Astrocyte of the spinal cord (primary cell): ENCODE measurements around the gene SLC26A2.

Experiments
- DNase-seq: peaks from one replicate; pipeline ENCODE4 v3.0.0; 2011; ENCODE audit warnings: low read depth, low spot score
- H3K4me3 ChIP-seq: 2 replicates; pipeline ENCODE4 v1.5.1; 2011; ENCODE audit warnings: low read depth, mild to moderate bottlenecking, low read length, moderate library complexity
- CTCF ChIP-seq: IDR thresholded peaks from 2 replicates; pipeline ENCODE4 v1.5.1; 2012; ENCODE audit warnings: low read depth, mild to moderate bottlenecking, low read length, inconsistent platforms
- in situ Hi-C: cut with HindIII; loops from 2 replicates; pipeline ENCODE4 v1.10.0; 2017; ENCODE audit warnings: low sequenced_read_pairs

SLC26A2 gene

GRCh38 chr5:149937610-149938009, 22.9 kb upstream of the SLC26A2 start:
- DNase-seq, result no peak
- no peak for TF ChIP-seq CTCF
- no peak overlapping the region for H3K4me3 ChIP-seq
- in situ Hi-C loops, result no loop called here

GRCh38 chr5:149938279-149938678, 22.3 kb upstream of the SLC26A2 start:
- DNase-seq, result peak; percentile 67

GRCh38 chr5:149938791-149939358, 21.7 kb upstream of the SLC26A2 start:
- DNase-seq, result peak; percentile 82
- TF ChIP-seq CTCF, result no peak
- no peak overlapping the region for H3K4me3 ChIP-seq
- in situ Hi-C loops, result no loop called here

More at GRCh38 chr5:149938279-149938678, 22.3 kb upstream of the SLC26A2 start:
- TF ChIP-seq CTCF, result no peak
- in situ Hi-C loops, result no loop called here
- H3K4me3 ChIP-seq, result no peak overlapping the region

DNA sequence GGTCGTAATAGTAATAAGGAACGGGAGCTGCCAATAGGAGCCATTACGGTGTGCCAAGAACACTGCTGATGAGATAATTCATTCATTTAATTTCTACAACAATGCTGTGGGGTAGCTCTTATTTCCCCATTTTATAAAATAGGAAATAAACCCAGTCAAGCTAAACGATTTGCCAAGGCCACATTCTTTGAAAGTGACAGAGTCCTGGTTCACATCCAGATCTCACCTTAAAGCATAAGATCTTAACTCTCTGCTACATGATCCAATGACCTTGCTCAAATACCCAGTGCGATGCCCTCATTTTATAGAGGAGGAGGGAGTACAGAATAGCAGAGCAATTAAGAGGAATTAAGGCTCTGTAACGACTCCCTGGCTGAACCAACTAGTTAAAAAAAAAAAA, 21.0 kb upstream of the SLC26A2 start:
- no peak for DNase-seq
- in situ Hi-C loops, result no loop called here
- no peak for TF ChIP-seq CTCF
- H3K4me3 ChIP-seq, result no peak overlapping the region

- no peak for DNase-seq
- no peak overlapping the region for H3K4me3 ChIP-seq
- no peak for TF ChIP-seq CTCF
- in situ Hi-C loops, result no loop called here
Measured at GRCh38 chr5:149940077-149940574, 20.4 kb upstream of the SLC26A2 start.

DNA sequence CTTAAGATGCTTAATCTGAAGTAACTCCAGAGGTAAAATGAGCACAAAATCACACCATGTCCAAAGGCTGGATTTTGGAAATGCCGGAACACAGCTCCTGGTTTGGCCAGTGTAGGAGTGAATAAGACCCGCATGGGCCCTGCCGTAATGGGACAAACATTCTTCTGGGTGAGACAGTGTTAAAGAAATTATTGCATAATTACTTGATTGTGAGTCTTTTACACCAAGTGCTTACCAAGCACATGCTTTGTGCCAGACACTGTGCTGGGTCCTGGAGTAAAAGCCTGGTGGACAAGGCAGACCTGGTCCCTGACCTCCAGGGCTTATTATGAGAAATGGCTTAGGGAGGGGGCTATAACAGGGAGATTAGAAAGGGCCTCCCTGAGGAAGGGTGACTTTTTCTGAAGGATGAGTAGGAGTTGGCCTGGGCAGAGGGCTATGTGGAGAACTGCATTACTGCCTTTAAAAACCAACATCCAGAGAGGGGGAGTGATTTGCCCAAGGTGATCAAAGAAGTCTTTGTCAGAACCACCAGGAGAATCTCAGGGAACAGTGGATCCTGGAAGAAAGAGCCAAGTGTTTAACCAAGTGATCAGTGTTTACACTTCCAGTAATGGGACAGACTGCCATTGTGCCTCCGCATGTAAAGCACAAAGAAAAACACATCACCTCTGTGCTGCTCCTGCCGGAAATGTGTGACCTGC, 19.5 kb upstream of the SLC26A2 start:
- in situ Hi-C loops, result no loop called here
- no peak for TF ChIP-seq CTCF
- DNase-seq, result no peak
- no peak overlapping the region for H3K4me3 ChIP-seq
